T-helper 17 cell (primary cell): ENCODE results near the gene SLC38A9. TPM values are rescaled to one million over a fixed set of nuclear protein-coding genes. Genes with fewer than 3 reads are reported as not detected.
"Not testable (repeated sequence)": the region's sequence is repeated elsewhere in the genome, so short reads cannot be mapped to it uniquely, and the experiment has no call there.

ENCODE experiments used
- ATAC-seq: fragments of 150-1000 bp; cut with Tn5 transposase; 2 replicates; pipeline ENCODE4 v1.10.0; 2021; ENCODE audit warnings: mild to moderate bottlenecking, moderate library complexity
- DNase-seq, 3 donors: peaks; one replicate each; pipeline versions ENCODE4 v3.0.0 to v3.0.0-alpha.2; 2020 to 2021
- H3K9me3 ChIP-seq: one replicate; pipeline ENCODE4 v1.7.0; 2013; ENCODE audit warnings: low read length, mild to moderate bottlenecking; ENCODE audit not compliant: control insufficient read depth, poor library complexity, severe bottlenecking
- H3K27ac Mint-ChIP-seq: one replicate; pipeline ENCODE4 v1.8.0; 2022; ENCODE audit warnings: mild to moderate bottlenecking, moderate library complexity, mixed read lengths
- H3K27me3 Mint-ChIP-seq: one replicate; pipeline ENCODE4 v1.8.0; 2022; ENCODE audit warnings: mixed read lengths
- H3K36me3 Mint-ChIP-seq: one replicate; pipeline ENCODE4 v1.8.0; 2022; ENCODE audit warnings: low read depth, mixed read lengths
- H3K4me1 Mint-ChIP-seq: one replicate; pipeline ENCODE4 v1.8.0; 2022; ENCODE audit warnings: mild to moderate bottlenecking, mixed read lengths
- H3K4me3 Mint-ChIP-seq: one replicate; pipeline ENCODE4 v1.8.0; 2022; ENCODE audit warnings: mild to moderate bottlenecking, moderate library complexity, mixed read lengths
- total RNA-seq, 4 donors: library from RNA in 2 of 4; stranded (reverse) in 2 of 4; gene quantifications; one replicate each; pipeline ENCODE4 v1.2.3 and lab custom pipeline; 2022 to 2026

SLC38A9 gene
- total RNA-seq, 2 donors from 2014 or later = 15.7 to 19.0 TPM

- Mint-ChIP-seq H3K27ac (no peak overlapping the region), H3K4me1 (peaks cover 5% of the 10 kb centered on the region), H3K4me3 (no peak overlapping the region), H3K36me3 (peaks cover 3% of the 10 kb centered on the region), H3K27me3 (no peaks in the 10 kb centered on the region)
- no peaks in the 10 kb centered on the region for H3K9me3 ChIP-seq
- no peak for DNase-seq
- no peak for ATAC-seq
These were observed 101.6 kb downstream of the SLC38A9 start for GRCh38 chr5:55610542-55610941.

- no peak for DNase-seq
- Mint-ChIP-seq H3K36me3 (peaks cover 3% of the 10 kb centered on the region), H3K27me3 (no peaks in the 10 kb centered on the region), H3K27ac (no peak overlapping the region), H3K4me1 (peaks cover 5% of the 10 kb centered on the region), H3K4me3 (no peak overlapping the region)
- no peaks in the 10 kb centered on the region for H3K9me3 ChIP-seq
- ATAC-seq = no peak
These were observed 102.7 kb downstream of the SLC38A9 start for GRCh38 chr5:55609413-55609812.

GRCh38 chr5:55608595-55609349 is 103.4 kb downstream of the SLC38A9 start:
- Mint-ChIP-seq H3K4me3 (no peak overlapping the region), H3K27ac (no peak overlapping the region), H3K27me3 (no peaks in the 10 kb centered on the region), H3K36me3 (peaks cover 3% of the 10 kb centered on the region), H3K4me1 (peaks cover 5% of the 10 kb centered on the region)
- DNase-seq (no peak), ATAC-seq (no peak)
- H3K9me3 ChIP-seq = no peaks in the 10 kb centered on the region

- ATAC-seq = not testable (repeated sequence)
These were observed 104.8 kb downstream of the SLC38A9 start for GRCh38 chr5:55607309-55607708.

GRCh38 chr5:55604611-55605067 is 107.5 kb downstream of the SLC38A9 start:
- H3K36me3 Mint-ChIP-seq = peaks cover 3% of the 10 kb centered on the region
- H3K4me1 Mint-ChIP-seq = peaks cover 12% of the 10 kb centered on the region
- H3K9me3 ChIP-seq = no peaks in the 10 kb centered on the region
- H3K4me3 Mint-ChIP-seq = no peak overlapping the region
- ATAC-seq = no peak
- DNase-seq = no peak
- no peak overlapping the region for H3K27ac Mint-ChIP-seq
- no peaks in the 10 kb centered on the region for H3K27me3 Mint-ChIP-seq

More at GRCh38 chr5:55607309-55607708, 104.8 kb downstream of the SLC38A9 start:
- not testable (repeated sequence) for DNase-seq, H3K9me3 ChIP-seq, H3K36me3 Mint-ChIP-seq, H3K27ac Mint-ChIP-seq, H3K4me1 Mint-ChIP-seq, H3K4me3 Mint-ChIP-seq, H3K27me3 Mint-ChIP-seq

GRCh38 chr5:55603922-55604321 is 108.2 kb downstream of the SLC38A9 start:
- Mint-ChIP-seq H3K4me1 (peaks cover 10% of the 10 kb centered on the region), H3K27ac (no peak overlapping the region), H3K4me3 (no peak overlapping the region), H3K27me3 (no peaks in the 10 kb centered on the region), H3K36me3 (peaks cover 3% of the 10 kb centered on the region)
- DNase-seq (no peak), ATAC-seq (no peak)
- H3K9me3 ChIP-seq = no peaks in the 10 kb centered on the region

- Mint-ChIP-seq H3K27me3 (no peaks in the 10 kb centered on the region), H3K27ac (no peak overlapping the region), H3K36me3 (peaks cover 6% of the 10 kb centered on the region), H3K4me1 (peaks cover 10% of the 10 kb centered on the region), H3K4me3 (no peak overlapping the region)
- ATAC-seq (no peak), DNase-seq (no peak)
- no peaks in the 10 kb centered on the region for H3K9me3 ChIP-seq
These were observed 110.5 kb downstream of the SLC38A9 start for GRCh38 chr5:55601628-55602027.

GRCh38 chr5:55601204-55601618 is 110.9 kb downstream of the SLC38A9 start:
- Mint-ChIP-seq H3K36me3 (peaks cover 3% of the 10 kb centered on the region), H3K4me1 (peaks cover 8% of the 10 kb centered on the region), H3K4me3 (peak overlapping the region; percentile 7), H3K27ac (no peak overlapping the region), H3K27me3 (no peaks in the 10 kb centered on the region)
- DNase-seq = no peak
- ATAC-seq = no peak
- no peaks in the 10 kb centered on the region for H3K9me3 ChIP-seq

GRCh38 chr5:55600497-55601203 is 111.5 kb downstream of the SLC38A9 start:
- H3K27me3 Mint-ChIP-seq = no peaks in the 10 kb centered on the region
- no peaks in the 10 kb centered on the region for H3K9me3 ChIP-seq
- peak overlapping the region; percentile 7 for H3K4me3 Mint-ChIP-seq
- peaks cover 8% of the 10 kb centered on the region for H3K4me1 Mint-ChIP-seq
- DNase-seq (no peak), ATAC-seq (peak; percentile 33)
- no peak overlapping the region for H3K27ac Mint-ChIP-seq
- H3K36me3 Mint-ChIP-seq = peaks cover 3% of the 10 kb centered on the region

GRCh38 chr5:55600086-55600485 is 112.0 kb downstream of the SLC38A9 start:
- ATAC-seq = no peak
- Mint-ChIP-seq H3K36me3 (peaks cover 3% of the 10 kb centered on the region), H3K4me3 (no peak overlapping the region), H3K27me3 (no peaks in the 10 kb centered on the region), H3K4me1 (peaks cover 8% of the 10 kb centered on the region), H3K27ac (no peak overlapping the region)
- DNase-seq = no peak
- no peaks in the 10 kb centered on the region for H3K9me3 ChIP-seq

GRCh38 chr5:55599148-55600050 is 112.7 kb downstream of the SLC38A9 start:
- Mint-ChIP-seq H3K4me1 (peaks cover 8% of the 10 kb centered on the region), H3K4me3 (no peak overlapping the region), H3K27ac (no peak overlapping the region), H3K27me3 (no peaks in the 10 kb centered on the region), H3K36me3 (peaks cover 3% of the 10 kb centered on the region)
- DNase-seq (no peak), ATAC-seq (no peak)
- no peaks in the 10 kb centered on the region for H3K9me3 ChIP-seq

GRCh38 chr5:55597014-55597981 is 114.8 kb downstream of the SLC38A9 start:
- no peak for ATAC-seq
- Mint-ChIP-seq H3K27ac (no peak overlapping the region), H3K4me1 (peaks cover 8% of the 10 kb centered on the region), H3K27me3 (no peaks in the 10 kb centered on the region), H3K36me3 (peaks cover 3% of the 10 kb centered on the region), H3K4me3 (no peak overlapping the region)
- no peaks in the 10 kb centered on the region for H3K9me3 ChIP-seq
- DNase-seq = no peak
